22Rv1 (cell line): ENCODE results near the gene VKORC1L1.

Source experiments
- CTCF ChIP-seq: fragments of 450-650 bp; IDR thresholded peaks from 2 replicates; pipeline ENCODE4 v1.5.1; 2017; ENCODE audit warnings: mild to moderate bottlenecking
- ZFX ChIP-seq: fragments of 450-650 bp; IDR thresholded peaks from 2 replicates; pipeline ENCODE4 v1.6.1; 2017; ENCODE audit warnings: antibody characterized with exemption, borderline replicate concordance

DNA sequence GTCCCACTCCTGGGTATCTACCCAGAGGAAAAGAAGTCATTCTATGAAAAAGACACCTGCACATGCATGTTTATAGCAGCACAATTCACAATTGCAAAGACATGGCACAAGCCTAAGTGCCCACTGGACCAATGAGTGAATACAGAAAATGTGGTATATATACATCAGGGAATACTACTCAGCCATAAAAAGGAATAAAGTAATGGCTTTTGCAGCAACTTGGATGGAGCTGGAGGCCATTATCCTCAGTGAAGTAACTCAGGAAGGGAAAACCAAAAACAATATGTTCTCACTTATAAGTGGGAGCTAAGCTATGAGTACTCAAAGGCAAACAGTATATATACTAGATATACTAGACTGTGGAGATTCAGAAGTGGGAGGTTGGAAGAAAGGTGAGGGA is 53.7 kb downstream of the VKORC1L1 start:
- TF ChIP-seq CTCF: no peak
- no peak for TF ChIP-seq ZFX
